ENCODE results near the gene GLCCI1. TPM values are rescaled to one million over a fixed set of nuclear protein-coding genes. Genes with fewer than 3 reads are reported as not detected.

Gene GLCCI1
- total and polyA plus RNA-seq, 10 of the 15 experiments (the other 5 are each of a cell fraction or from before 2014, with no cell fraction given), result 12.6 to 92.0 (median 27.6) TPM

DNA sequence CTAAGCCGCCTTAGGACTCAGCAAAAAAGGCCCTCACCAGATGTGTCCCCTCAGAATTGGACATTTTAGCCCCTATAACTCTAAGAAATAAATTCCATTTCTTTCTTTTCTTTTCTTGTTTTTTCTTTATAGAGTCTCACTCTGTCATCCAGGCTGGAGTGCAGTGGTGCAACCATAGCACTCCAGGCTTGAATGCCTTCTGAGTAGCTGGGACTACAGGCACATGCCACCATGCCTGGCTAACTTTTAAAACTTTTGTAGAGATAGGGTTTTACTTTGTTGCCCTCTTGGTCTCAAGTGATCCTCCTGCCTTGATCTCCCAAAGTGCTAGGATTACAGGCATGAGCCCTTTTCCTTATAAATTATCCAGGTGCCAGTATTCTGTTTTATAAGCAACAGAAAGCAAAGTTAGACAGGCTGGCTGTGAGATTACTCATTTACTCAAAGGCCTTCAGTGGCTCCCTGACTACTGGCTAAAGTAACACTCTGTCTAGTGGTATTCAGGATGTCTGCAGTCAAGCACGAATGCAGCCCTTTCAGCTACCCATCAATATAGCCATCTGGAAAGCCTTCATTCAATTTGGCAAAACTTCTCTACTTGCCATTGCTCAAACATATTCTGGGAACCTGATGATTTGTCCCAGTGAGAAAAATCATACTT lies 164.7 kb downstream of the GLCCI1 start:
- peak overlapping the region; percentile 29; the same call in 1 of the 2 replicates for H3K4me2 ChIP-seq (ENCODE audit: control insufficient read depth, insufficient read depth)
- H3K79me2 ChIP-seq (ENCODE audit: control insufficient read depth, insufficient read depth, low read length), result peaks cover 3% of the 10 kb centered on the region; the same call in 1 of the 2 replicates
- H3K9me3 ChIP-seq (replicated peaks; ENCODE audit: control insufficient read depth, insufficient read depth, low read length), result peaks cover 4% of the 10 kb centered on the region; the same call in 1 of the 3 replicates
- intact Hi-C loops (cut with micrococcal nuclease; ENCODE audit: unreplicated experiment), result loop anchor here (5.0 kb wide), 4 partner anchors 216 to 491 kb away; partner anchors contain the start of gene UMAD1
- H3K4me1 ChIP-seq (ENCODE audit: control insufficient read depth, insufficient read depth, low read length), result peaks cover 63% of the 10 kb centered on the region
- BruUV-seq (replicated peaks), result no TSS peak
- peak overlapping the region; percentile 94 for H3K27ac ChIP-seq (ENCODE audit: control insufficient read depth, insufficient read depth)
- ChIA-PET POLR2A (interaction anchor here (0.7 to 7.7 kb wide), 12 partner anchors 10 to 275 kb away, joined by 3 to 133 read pairs (median 6); no protein-coding TSS in a partner anchor), CTCF (interaction anchor here (0.7 to 4.4 kb wide), 11 partner anchors 8 to 452 kb away, joined by 3 to 16 read pairs (median 4); no protein-coding TSS in a partner anchor), SMC1A (ENCODE audit: uncharacterized antibody, unreplicated experiment) (interaction anchor here (0.6 to 9.2 kb wide), 22 partner anchors 8 to 565 kb away, joined by 3 to 182 read pairs (median 7); partner anchors contain the start of gene GLCCI1), RAD21 (ENCODE audit: unreplicated experiment) (interaction anchor here (1.0 to 8.5 kb wide), 15 partner anchors 8 to 452 kb away, joined by 3 to 124 read pairs (median 9); partner anchors contain the start of genes GLCCI1 and RPA3)
- H3K27me3 ChIP-seq (replicated peaks in 1 of 2; ENCODE audit: control insufficient read depth in 2 of 2, insufficient read depth in 2 of 2, low read length in 1 of 2), result no peaks in the 10 kb centered on the region
- ATAC-seq, result peak; percentile 44
- FAIRE-seq, result no peak
- H3K9ac ChIP-seq (ENCODE audit: control insufficient read depth, insufficient read depth, low read length), result peak overlapping the region; percentile 79
- H3K4me3 ChIP-seq, result no peak overlapping the region
- in situ Hi-C loops (cut with MboI), result loop anchor here (25.0 kb wide), 1 partner anchor 1871 kb away; the partner anchor contains the start of gene CYTH3
- 50% methylated on average over 2 of the region's 2 CpGs for WGBS (ENCODE audit: insufficient coverage, insufficient replicate concordance, low lambda C conversion rate, missing lambda C conversion rate)
- no peak overlapping the region for H2AFZ ChIP-seq (ENCODE audit: control insufficient read depth, low read depth, low read length)
- H4K20me1 ChIP-seq (ENCODE audit: control insufficient read depth, insufficient read depth), result no peaks in the 10 kb centered on the region
- no peaks in the 10 kb centered on the region for H3K36me3 ChIP-seq (ENCODE audit: control insufficient read depth in 2 of 2, insufficient read depth in 2 of 2, low read length in 1 of 2)
- TF ChIP-seq ZBTB4 (CRISPR knock-in tag; IDR thresholded peaks at IDR 0.05) (no peak; the same call in 1 of the 2 replicates), ZNF592 (IDR thresholded peaks at IDR 0.05) (peak; percentile 16; the same call in 1 of the 2 replicates), SREBF2 (IDR thresholded peaks at IDR 0.05; ENCODE audit: low read length) (no peak)
- TF ChIP-seq, protein P1, sequence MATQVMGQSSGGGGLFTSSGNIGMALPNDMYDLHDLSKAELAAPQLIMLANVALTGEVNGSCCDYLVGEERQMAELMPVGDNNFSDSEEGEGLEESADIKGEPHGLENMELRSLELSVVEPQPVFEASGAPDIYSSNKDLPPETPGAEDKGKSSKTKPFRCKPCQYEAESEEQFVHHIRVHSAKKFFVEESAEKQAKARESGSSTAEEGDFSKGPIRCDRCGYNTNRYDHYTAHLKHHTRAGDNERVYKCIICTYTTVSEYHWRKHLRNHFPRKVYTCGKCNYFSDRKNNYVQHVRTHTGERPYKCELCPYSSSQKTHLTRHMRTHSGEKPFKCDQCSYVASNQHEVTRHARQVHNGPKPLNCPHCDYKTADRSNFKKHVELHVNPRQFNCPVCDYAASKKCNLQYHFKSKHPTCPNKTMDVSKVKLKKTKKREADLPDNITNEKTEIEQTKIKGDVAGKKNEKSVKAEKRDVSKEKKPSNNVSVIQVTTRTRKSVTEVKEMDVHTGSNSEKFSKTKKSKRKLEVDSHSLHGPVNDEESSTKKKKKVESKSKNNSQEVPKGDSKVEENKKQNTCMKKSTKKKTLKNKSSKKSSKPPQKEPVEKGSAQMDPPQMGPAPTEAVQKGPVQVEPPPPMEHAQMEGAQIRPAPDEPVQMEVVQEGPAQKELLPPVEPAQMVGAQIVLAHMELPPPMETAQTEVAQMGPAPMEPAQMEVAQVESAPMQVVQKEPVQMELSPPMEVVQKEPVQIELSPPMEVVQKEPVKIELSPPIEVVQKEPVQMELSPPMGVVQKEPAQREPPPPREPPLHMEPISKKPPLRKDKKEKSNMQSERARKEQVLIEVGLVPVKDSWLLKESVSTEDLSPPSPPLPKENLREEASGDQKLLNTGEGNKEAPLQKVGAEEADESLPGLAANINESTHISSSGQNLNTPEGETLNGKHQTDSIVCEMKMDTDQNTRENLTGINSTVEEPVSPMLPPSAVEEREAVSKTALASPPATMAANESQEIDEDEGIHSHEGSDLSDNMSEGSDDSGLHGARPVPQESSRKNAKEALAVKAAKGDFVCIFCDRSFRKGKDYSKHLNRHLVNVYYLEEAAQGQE (IDR thresholded peaks at IDR 0.05; ENCODE audit: low read depth, low read length), result no peak
- TF ChIP-seq, protein P2, sequence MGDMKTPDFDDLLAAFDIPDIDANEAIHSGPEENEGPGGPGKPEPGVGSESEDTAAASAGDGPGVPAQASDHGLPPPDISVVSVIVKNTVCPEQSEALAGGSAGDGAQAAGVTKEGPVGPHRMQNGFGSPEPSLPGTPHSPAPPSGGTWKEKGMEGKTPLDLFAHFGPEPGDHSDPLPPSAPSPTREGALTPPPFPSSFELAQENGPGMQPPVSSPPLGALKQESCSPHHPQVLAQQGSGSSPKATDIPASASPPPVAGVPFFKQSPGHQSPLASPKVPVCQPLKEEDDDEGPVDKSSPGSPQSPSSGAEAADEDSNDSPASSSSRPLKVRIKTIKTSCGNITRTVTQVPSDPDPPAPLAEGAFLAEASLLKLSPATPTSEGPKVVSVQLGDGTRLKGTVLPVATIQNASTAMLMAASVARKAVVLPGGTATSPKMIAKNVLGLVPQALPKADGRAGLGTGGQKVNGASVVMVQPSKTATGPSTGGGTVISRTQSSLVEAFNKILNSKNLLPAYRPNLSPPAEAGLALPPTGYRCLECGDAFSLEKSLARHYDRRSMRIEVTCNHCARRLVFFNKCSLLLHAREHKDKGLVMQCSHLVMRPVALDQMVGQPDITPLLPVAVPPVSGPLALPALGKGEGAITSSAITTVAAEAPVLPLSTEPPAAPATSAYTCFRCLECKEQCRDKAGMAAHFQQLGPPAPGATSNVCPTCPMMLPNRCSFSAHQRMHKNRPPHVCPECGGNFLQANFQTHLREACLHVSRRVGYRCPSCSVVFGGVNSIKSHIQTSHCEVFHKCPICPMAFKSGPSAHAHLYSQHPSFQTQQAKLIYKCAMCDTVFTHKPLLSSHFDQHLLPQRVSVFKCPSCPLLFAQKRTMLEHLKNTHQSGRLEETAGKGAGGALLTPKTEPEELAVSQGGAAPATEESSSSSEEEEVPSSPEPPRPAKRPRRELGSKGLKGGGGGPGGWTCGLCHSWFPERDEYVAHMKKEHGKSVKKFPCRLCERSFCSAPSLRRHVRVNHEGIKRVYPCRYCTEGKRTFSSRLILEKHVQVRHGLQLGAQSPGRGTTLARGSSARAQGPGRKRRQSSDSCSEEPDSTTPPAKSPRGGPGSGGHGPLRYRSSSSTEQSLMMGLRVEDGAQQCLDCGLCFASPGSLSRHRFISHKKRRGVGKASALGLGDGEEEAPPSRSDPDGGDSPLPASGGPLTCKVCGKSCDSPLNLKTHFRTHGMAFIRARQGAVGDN (IDR thresholded peaks at IDR 0.05), result peak; percentile 79
- no peak for DNase-seq (ENCODE audit: low read depth, low spot score)
